GM21515 (cell line): ENCODE results near the gene ARID1B.
A peak's percentile ranks its signal among the peaks of the same experiment; 100 is the strongest.

Experiments used
- ATAC-seq: cut with Tn5 transposase; IDR thresholded peaks from one replicate; pipeline ENCODE4 v1.9.1; 2021; ENCODE audit not compliant: unreplicated experiment

The ARID1B gene

GRCh38 chr6:157090736-157091135 is 313.6 kb downstream of the ARID1B start:
- ATAC-seq, result no peak

GRCh38 chr6:157091243-157091642 is 314.1 kb downstream of the ARID1B start:
- ATAC-seq, result no peak

GRCh38 chr6:157091856-157092460 is 314.8 kb downstream of the ARID1B start:
- no peak for ATAC-seq

DNA sequence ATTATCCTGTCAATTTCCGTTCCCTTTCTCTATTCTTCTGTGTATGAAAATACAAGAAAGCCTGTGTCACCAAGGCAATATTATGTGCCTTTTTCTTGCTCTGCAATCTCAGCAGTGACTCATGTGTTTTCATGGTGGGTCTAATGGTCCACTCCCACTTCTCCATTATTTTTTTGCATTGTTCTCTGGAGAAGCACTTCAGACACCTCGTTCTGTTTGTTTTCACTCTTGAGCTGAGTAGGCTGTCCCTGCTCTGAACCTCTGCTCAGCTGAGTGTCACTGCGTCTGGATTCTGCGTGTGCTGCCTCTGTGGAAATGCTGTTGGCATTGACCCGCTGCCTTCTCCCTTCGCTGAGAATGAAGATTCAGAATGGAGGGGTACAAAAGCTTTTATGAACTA is 315.6 kb downstream of the ARID1B start:
- ATAC-seq, result no peak

DNA sequence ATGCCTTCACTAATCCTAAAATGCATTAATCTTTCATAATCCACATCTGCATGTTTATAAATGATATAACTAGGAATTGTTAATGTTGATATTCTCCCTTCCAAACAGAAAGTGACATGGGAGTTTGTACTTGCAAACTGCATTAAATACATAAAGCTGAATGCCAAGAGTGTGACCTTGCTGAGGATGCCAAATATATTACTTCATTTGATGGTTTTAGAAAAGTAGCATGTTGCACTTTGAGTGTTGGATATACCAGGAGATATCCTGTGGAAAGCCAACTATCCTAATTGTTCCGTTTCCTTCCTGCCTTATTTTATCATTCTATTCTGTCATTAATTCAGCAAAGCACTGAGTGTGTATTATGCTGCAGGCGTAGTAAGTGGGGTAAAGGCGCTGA is 316.4 kb downstream of the ARID1B start:
- ATAC-seq, result no peak

DNA sequence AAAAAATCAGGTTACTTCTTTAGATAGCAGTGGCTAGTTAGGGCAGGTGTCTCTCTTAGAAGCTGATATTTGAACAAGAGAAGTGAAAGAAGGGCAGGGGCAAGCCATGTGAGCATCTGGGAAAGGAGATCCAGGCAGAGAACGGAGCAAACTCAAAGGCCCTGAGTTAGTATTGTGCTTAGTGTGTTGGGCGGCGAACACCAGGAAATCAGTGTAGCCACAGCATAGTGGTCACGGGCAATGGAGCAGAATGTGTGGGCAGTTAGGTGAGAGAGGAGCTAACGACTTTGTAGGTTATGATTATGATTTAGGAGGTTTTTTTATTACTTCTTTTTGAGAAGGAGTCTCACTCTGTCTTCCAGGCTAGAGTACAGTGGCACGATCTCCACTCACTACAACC is 316.9 kb downstream of the ARID1B start:
- no peak for ATAC-seq

GRCh38 chr6:157095084-157095483 is 317.9 kb downstream of the ARID1B start:
- ATAC-seq, result no peak

DNA sequence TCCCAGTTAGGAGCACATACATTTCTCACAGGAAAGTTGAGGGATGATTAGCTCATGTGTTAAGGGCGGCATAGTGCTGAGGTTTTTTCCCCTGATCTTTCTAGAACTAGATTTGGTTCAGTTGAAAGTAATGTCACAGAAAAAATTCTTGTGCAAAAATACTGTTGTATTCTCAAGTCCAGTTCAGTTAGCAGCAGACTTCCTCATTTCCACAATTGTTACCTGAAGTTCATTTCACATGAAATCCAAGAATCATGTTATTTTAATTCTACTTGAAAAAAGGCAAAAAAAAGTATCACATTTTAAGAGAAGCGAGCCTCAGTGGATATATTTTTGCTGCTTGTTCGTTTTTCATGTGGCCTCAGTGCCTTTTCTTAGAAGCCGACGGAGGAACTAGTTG is 318.4 kb downstream of the ARID1B start:
- ATAC-seq, result no peak

DNA sequence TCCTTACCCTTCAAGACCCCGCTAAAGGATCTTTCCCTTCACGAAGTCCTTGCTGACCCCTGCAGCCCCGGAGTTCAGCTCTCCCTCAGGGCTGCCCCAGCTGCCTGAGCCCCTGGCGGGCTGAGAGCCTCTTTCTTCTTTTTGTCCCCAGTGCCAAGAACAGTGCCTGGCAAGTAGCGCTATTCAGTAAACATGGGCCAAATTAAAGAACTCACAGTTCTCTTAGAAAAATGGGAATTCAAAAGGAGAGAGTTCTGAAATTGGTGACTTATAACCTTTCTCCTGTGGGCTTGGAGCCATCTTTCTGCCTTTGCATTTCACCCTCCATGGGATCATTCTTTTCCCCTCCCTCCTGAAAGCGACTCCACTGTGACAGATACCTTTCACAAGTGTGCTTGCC is 318.9 kb downstream of the ARID1B start:
- no peak for ATAC-seq

GRCh38 chr6:157096522-157096921 is 319.3 kb downstream of the ARID1B start:
- no peak for ATAC-seq

DNA sequence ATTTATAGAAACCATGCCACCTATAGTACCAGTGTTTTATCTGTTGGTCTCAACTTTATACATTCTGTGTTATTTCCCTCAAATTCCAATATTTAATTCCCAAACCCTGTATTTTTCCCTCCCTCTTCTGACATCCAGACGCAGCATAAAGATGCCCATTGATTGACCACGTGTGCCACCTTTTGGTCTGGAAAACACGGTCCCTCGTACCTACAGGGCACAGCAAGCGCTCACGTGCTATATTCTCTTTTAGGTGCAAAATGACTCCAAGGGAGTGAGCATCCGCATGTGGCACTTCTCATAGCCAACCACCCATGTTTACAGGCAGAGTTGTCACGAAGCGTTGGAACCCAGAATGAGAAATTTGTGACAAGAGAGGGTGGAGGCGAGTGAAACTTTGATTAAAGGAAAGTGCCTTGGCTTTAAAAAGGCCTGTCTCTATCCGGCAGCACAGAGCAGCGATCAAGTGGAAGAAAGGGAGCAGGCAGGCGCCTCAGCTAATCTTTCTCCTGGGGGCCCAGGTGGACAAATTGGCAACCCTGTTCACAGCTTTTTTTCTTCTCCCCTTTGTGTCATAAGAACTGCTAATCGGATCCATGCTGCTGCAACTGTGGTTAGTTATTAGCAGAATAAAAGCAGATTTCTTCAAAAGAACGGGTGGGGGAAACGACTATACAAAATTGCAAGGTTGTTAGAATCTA is 320.2 kb downstream of the ARID1B start:
- no peak for ATAC-seq

DNA sequence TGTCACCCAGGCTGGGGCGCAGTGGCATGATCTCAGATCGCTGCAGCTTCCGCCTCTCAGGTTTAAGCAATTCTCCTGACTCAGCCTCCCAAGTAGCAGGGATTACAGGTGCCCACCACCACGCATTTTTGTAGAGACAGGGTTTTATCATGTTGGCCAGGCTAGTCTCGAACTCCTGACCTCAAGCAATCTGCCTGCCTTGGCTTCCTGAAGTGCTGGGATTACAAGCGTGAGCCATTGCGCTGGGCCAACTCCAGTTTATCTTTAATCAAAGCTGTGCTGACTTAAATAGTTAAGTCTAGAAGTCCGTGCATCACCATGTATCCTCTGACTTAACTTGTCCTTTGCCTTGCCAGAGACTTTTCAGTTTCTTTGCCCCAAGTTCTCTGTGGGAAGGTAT is 321.8 kb downstream of the ARID1B start:
- ATAC-seq, result no peak

DNA sequence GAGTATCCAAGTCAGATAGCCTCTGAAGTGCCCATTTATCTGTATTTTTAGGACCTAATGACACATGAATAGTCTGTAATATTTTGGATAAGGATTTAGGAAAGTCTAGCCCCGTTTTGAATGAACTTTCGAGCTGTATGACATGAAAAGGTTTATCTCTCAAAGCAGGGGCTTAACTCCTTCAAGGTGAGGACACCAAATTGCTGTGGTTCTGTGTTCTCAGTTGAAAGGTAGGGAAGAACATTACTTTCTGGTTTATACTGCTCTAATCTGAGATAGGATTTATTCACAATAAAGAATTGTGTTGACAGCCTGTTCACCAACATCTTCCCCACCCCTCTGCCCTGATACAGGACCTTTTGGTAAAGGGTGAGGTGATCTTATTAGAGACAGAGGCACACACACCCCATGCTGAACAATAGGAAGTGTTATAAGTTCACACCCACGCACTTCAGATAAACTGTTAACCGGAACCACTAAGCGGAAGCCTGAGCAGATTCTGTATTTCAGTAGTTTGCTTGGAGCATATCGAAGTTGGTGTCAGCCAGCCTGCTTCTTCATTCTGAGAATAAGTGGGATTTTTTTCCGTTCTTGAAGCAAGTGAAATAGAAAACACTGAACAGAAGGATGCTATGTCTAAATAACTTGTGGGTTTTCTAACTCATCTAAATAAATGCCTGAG is 322.9 kb downstream of the ARID1B start:
- peak; percentile 98 for ATAC-seq

- no peak for ATAC-seq
These were observed 324.0 kb downstream of the ARID1B start for GRCh38 chr6:157101166-157101565.

GRCh38 chr6:157104803-157105202 is 327.6 kb downstream of the ARID1B start:
- no peak for ATAC-seq

- ATAC-seq, result no peak
These were observed 329.3 kb downstream of the ARID1B start for GRCh38 chr6:157106487-157106886.

DNA sequence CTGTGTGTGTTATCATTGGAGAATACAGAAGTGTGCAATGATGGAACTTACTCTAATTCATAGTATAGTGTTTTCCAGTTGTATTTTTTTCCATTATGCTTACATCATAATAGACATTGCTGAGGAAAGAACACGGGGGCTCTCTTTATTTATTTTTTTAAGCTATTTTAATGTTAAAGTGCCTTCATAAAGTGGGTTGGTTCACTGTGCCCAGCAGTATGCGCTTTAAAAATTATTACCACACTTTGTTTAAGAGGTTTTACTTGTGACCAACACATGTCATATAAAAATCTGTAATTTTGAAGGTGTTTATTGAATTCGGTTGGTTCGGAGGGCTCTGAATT is 330.4 kb downstream of the ARID1B start:
- ATAC-seq, result no peak

GRCh38 chr6:157107915-157108651 is 330.9 kb downstream of the ARID1B start:
- ATAC-seq, result no peak

DNA sequence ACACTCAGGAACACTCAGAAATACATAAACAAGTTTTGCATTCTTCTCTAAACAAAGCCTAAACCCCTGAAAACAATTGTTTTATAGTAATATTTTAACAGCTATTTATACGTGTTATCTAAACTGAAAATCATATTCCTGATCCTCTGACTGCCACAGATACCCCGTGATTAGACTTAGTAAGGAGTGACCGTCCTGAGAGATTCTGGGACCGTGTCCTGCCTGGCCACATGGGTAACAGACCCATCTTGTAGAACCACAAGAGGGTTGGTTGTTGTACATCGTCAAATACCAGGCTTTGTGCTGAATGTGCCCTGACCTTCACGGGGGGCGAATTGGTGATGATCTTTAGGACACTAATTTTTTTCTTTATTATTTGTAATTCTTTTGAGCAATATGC is 331.7 kb downstream of the ARID1B start:
- ATAC-seq, result no peak

GRCh38 chr6:157110607-157111006 is 333.4 kb downstream of the ARID1B start:
- ATAC-seq, result no peak

GRCh38 chr6:157113389-157113788 is 336.2 kb downstream of the ARID1B start:
- no peak for ATAC-seq

GRCh38 chr6:157116426-157116825 is 339.2 kb downstream of the ARID1B start:
- ATAC-seq, result no peak
